ENCODE data around the gene AMPD2.
A peak's percentile ranks its signal among the peaks of the same experiment; 100 is the strongest.
"Not testable (repeated sequence)": the region's sequence is repeated elsewhere in the genome, so short reads cannot be mapped to it uniquely, and the experiment has no call there.

Gene AMPD2

GRCh38 chr1:109657970-109658369 is 38.3 kb downstream of the AMPD2 start:
- Histone ChIP-seq H3K9ac (ENCODE audit: low read depth, low read length) (no peak overlapping the region), H3K4me2 (ENCODE audit: low read length) (no peak overlapping the region), H3K4me3 (ENCODE audit: low read length) (no peak overlapping the region)

GRCh38 chr1:109658533-109659042 is 39.0 kb downstream of the AMPD2 start:
- Histone ChIP-seq H3K4me2 (ENCODE audit: low read length) (no peak overlapping the region), H3K9me3 (replicated peaks; ENCODE audit: low read length) (no peaks in the 10 kb centered on the region), H3K9ac (ENCODE audit: low read depth, low read length) (no peak overlapping the region), H3K36me3 (ENCODE audit: insufficient read depth, low read length) (no peaks in the 10 kb centered on the region), H3K4me1 (ENCODE audit: control insufficient read depth, insufficient read depth, low read length) (peaks cover 9% of the 10 kb centered on the region), H3K4me3 (ENCODE audit: low read length) (no peak overlapping the region), H3K27me3 (ENCODE audit: control insufficient read depth, insufficient read depth, low read length) (peaks cover 4% of the 10 kb centered on the region)

More at GRCh38 chr1:109657970-109658369, 38.3 kb downstream of the AMPD2 start:
- peaks cover 8% of the 10 kb centered on the region for H3K27me3 ChIP-seq (ENCODE audit: control insufficient read depth, insufficient read depth, low read length)
- peaks cover 8% of the 10 kb centered on the region for H3K4me1 ChIP-seq (ENCODE audit: control insufficient read depth, insufficient read depth, low read length)
- no peaks in the 10 kb centered on the region for H3K9me3 ChIP-seq (replicated peaks; ENCODE audit: low read length)
- no peaks in the 10 kb centered on the region for H3K36me3 ChIP-seq (ENCODE audit: insufficient read depth, low read length)

- Histone ChIP-seq H3K9ac (ENCODE audit: low read depth, low read length) (no peak overlapping the region), H3K36me3 (ENCODE audit: insufficient read depth, low read length) (no peaks in the 10 kb centered on the region), H3K9me3 (replicated peaks; ENCODE audit: low read length) (no peaks in the 10 kb centered on the region), H3K27me3 (ENCODE audit: control insufficient read depth, insufficient read depth, low read length) (peaks cover 4% of the 10 kb centered on the region), H3K4me1 (ENCODE audit: control insufficient read depth, insufficient read depth, low read length) (peaks cover 15% of the 10 kb centered on the region), H3K4me3 (ENCODE audit: low read length) (no peak overlapping the region), H3K4me2 (ENCODE audit: low read length) (no peak overlapping the region)
Observed at GRCh38 chr1:109659145-109659544, 39.5 kb downstream of the AMPD2 start.

GRCh38 chr1:109659997-109660690 is 40.5 kb downstream of the AMPD2 start:
- H3K36me3 ChIP-seq (ENCODE audit: insufficient read depth, low read length) = no peaks in the 10 kb centered on the region
- no peaks in the 10 kb centered on the region for H3K27me3 ChIP-seq (ENCODE audit: control insufficient read depth, insufficient read depth, low read length)
- H3K9me3 ChIP-seq (replicated peaks; ENCODE audit: low read length) = no peaks in the 10 kb centered on the region
- H3K9ac ChIP-seq (ENCODE audit: low read depth, low read length) = no peak overlapping the region
- H3K4me1 ChIP-seq (ENCODE audit: control insufficient read depth, insufficient read depth, low read length) = peaks cover 13% of the 10 kb centered on the region
- no peak overlapping the region for H3K4me2 ChIP-seq (ENCODE audit: low read length)
- no peak overlapping the region for H3K4me3 ChIP-seq (ENCODE audit: low read length)

- H3K4me1 ChIP-seq (ENCODE audit: control insufficient read depth, insufficient read depth, low read length); H3K27me3 ChIP-seq (ENCODE audit: control insufficient read depth, insufficient read depth, low read length); H3K9ac ChIP-seq (ENCODE audit: low read depth, low read length); H3K36me3 ChIP-seq (ENCODE audit: insufficient read depth, low read length); H3K9me3 ChIP-seq (replicated peaks; ENCODE audit: low read length); H3K4me3 ChIP-seq (ENCODE audit: low read length); H3K4me2 ChIP-seq (ENCODE audit: low read length): not testable (repeated sequence)
Observed at GRCh38 chr1:109660691-109661026, 41.0 kb downstream of the AMPD2 start.

GRCh38 chr1:109661391-109661790 is 41.8 kb downstream of the AMPD2 start:
- Histone ChIP-seq H3K4me3 (ENCODE audit: low read length) (no peak overlapping the region), H3K9ac (ENCODE audit: low read depth, low read length) (no peak overlapping the region), H3K36me3 (ENCODE audit: insufficient read depth, low read length) (no peaks in the 10 kb centered on the region)

GRCh38 chr1:109664671-109665070 is 45.0 kb downstream of the AMPD2 start:
- no peaks in the 10 kb centered on the region for H3K36me3 ChIP-seq (ENCODE audit: insufficient read depth, low read length)
- no peak overlapping the region for H3K9ac ChIP-seq (ENCODE audit: low read depth, low read length)
- H3K9me3 ChIP-seq (replicated peaks; ENCODE audit: low read length) = no peaks in the 10 kb centered on the region
- no peak overlapping the region for H3K4me2 ChIP-seq (ENCODE audit: low read length)
- H3K4me1 ChIP-seq (ENCODE audit: control insufficient read depth, insufficient read depth, low read length) = peaks cover 6% of the 10 kb centered on the region
- H3K27me3 ChIP-seq (ENCODE audit: control insufficient read depth, insufficient read depth, low read length) = no peaks in the 10 kb centered on the region
- no peak overlapping the region for H3K4me3 ChIP-seq (ENCODE audit: low read length)

More at GRCh38 chr1:109661391-109661790, 41.8 kb downstream of the AMPD2 start:
- H3K4me2 ChIP-seq (ENCODE audit: low read length) = no peak overlapping the region
- H3K27me3 ChIP-seq (ENCODE audit: control insufficient read depth, insufficient read depth, low read length) = no peaks in the 10 kb centered on the region
- no peaks in the 10 kb centered on the region for H3K9me3 ChIP-seq (replicated peaks; ENCODE audit: low read length)
- H3K4me1 ChIP-seq (ENCODE audit: control insufficient read depth, insufficient read depth, low read length) = peaks cover 6% of the 10 kb centered on the region

- H3K9me3 ChIP-seq (replicated peaks; ENCODE audit: low read length) = no peaks in the 10 kb centered on the region
- peak within 1 kb of the TSS; percentile 67 for H3K4me3 ChIP-seq (ENCODE audit: low read length)
- no peaks in the 10 kb centered on the region for H3K36me3 ChIP-seq (ENCODE audit: insufficient read depth, low read length)
- peak within 1 kb of the TSS; percentile 82 for H3K4me2 ChIP-seq (ENCODE audit: low read length)
- peak within 1 kb of the TSS; percentile 66 for H3K9ac ChIP-seq (ENCODE audit: low read depth, low read length)
- peaks cover 6% of the 10 kb centered on the region for H3K4me1 ChIP-seq (ENCODE audit: control insufficient read depth, insufficient read depth, low read length)
- H3K27me3 ChIP-seq (ENCODE audit: control insufficient read depth, insufficient read depth, low read length) = no peaks in the 10 kb centered on the region
Observed at GRCh38 chr1:109667452-109668122, 48.0 kb downstream of the AMPD2 start, which contains the start of gene GSTM2. TSS of gene GSTM2 (plus strand) at chr1:109668057. CDS start at chr1:109668116, 59 bp downstream.

- peak overlapping the region; percentile 82 for H3K4me2 ChIP-seq (ENCODE audit: low read length)
- peaks cover 6% of the 10 kb centered on the region for H3K4me1 ChIP-seq (ENCODE audit: control insufficient read depth, insufficient read depth, low read length)
- peak overlapping the region; percentile 23 for H3K9ac ChIP-seq (ENCODE audit: low read depth, low read length)
- H3K4me3 ChIP-seq (ENCODE audit: low read length) = peak overlapping the region; percentile 67
- no peaks in the 10 kb centered on the region for H3K9me3 ChIP-seq (replicated peaks; ENCODE audit: low read length)
- H3K27me3 ChIP-seq (ENCODE audit: control insufficient read depth, insufficient read depth, low read length) = no peaks in the 10 kb centered on the region
- H3K36me3 ChIP-seq (ENCODE audit: insufficient read depth, low read length) = no peaks in the 10 kb centered on the region
Observed at GRCh38 chr1:109668123-109668775, 48.6 kb downstream of the AMPD2 start.

- H3K9me3 ChIP-seq (replicated peaks; ENCODE audit: low read length) = no peaks in the 10 kb centered on the region
- no peaks in the 10 kb centered on the region for H3K36me3 ChIP-seq (ENCODE audit: insufficient read depth, low read length)
- no peak overlapping the region for H3K4me2 ChIP-seq (ENCODE audit: low read length)
- no peaks in the 10 kb centered on the region for H3K4me1 ChIP-seq (ENCODE audit: control insufficient read depth, insufficient read depth, low read length)
- no peak overlapping the region for H3K9ac ChIP-seq (ENCODE audit: low read depth, low read length)
- H3K4me3 ChIP-seq (ENCODE audit: low read length) = no peak overlapping the region
- no peaks in the 10 kb centered on the region for H3K27me3 ChIP-seq (ENCODE audit: control insufficient read depth, insufficient read depth, low read length)
Observed at GRCh38 chr1:109669246-109669948, 49.8 kb downstream of the AMPD2 start.

- not testable (repeated sequence) for H3K4me2 ChIP-seq (ENCODE audit: low read length); H3K36me3 ChIP-seq (ENCODE audit: insufficient read depth, low read length); H3K4me1 ChIP-seq (ENCODE audit: control insufficient read depth, insufficient read depth, low read length); H3K4me3 ChIP-seq (ENCODE audit: low read length); H3K27me3 ChIP-seq (ENCODE audit: control insufficient read depth, insufficient read depth, low read length); H3K9ac ChIP-seq (ENCODE audit: low read depth, low read length); H3K9me3 ChIP-seq (replicated peaks; ENCODE audit: low read length)
Observed at GRCh38 chr1:109669949-109670302, 50.3 kb downstream of the AMPD2 start.

Measured in skeletal muscle satellite cell (primary cell).